A673 (cell line): ENCODE measurements around the gene CBX4. TPM values are rescaled to one million over a fixed set of nuclear protein-coding genes. Genes with fewer than 3 reads are reported as not detected.

Experiments
- BruUV-seq: library from RNA; stranded (reverse); fragments of 400-500 nt; replicated peaks from 2 replicates; lab custom pipeline; 2021; lab: Mats Ljungman, UMichigan
- CTCF ChIA-PET: fragments of 300-600 bp; sonication (Branson Sonifier 250); formaldehyde crosslinking; loops from one replicate; lab custom pipeline; 2022; ENCODE audit warnings: antibody characterized with exemption; lab: Charles Lee
- POLR2A ChIA-PET: fragments of 300-600 bp; sonication (Branson Sonifier 250); formaldehyde crosslinking; loops from one replicate; lab custom pipeline; 2022; ENCODE audit warnings: antibody characterized with exemption; ENCODE audit not compliant: low non-redundant PET; lab: Charles Lee
- DNase-seq: peaks from one replicate; pipeline ENCODE4 v3.0.0-alpha.2; 2015; ENCODE audit warnings: low spot score
- H3K27ac ChIP-seq: fragments of 200-600 bp; sonication (generic); 2 replicates; pipeline ENCODE4 v1.5.1; 2016; ENCODE audit warnings: mixed run types, low read depth, mild to moderate bottlenecking, mixed read lengths, antibody characterized with exemption, low read length; ENCODE audit not compliant: poor library complexity, severe bottlenecking
- H3K27me3 ChIP-seq: fragments of 200-600 bp; sonication (generic); replicated peaks from 2 replicates; pipeline ENCODE4 v1.6.1; 2017; ENCODE audit warnings: mixed run types, low read depth, mild to moderate bottlenecking, mixed read lengths, antibody characterized with exemption, low read length; ENCODE audit not compliant: insufficient read depth, poor library complexity
- H3K36me3 ChIP-seq: fragments of 200-600 bp; sonication (generic); 2 replicates; pipeline ENCODE4 v1.6.1; 2016; ENCODE audit warnings: mixed run types, mild to moderate bottlenecking, mixed read lengths, antibody characterized with exemption, low read length; ENCODE audit not compliant: insufficient read depth, poor library complexity, severe bottlenecking
- H3K4me1 ChIP-seq: fragments of 200-600 bp; sonication (generic); 2 replicates; pipeline ENCODE4 v1.6.1; 2017; ENCODE audit warnings: mixed run types, mild to moderate bottlenecking, mixed read lengths, antibody characterized with exemption, low read length; ENCODE audit not compliant: insufficient read depth, poor library complexity, severe bottlenecking
- H3K4me3 ChIP-seq: fragments of 200-600 bp; sonication (generic); 2 replicates; pipeline ENCODE4 v1.5.1; 2016; ENCODE audit warnings: low read depth, mixed run types, mild to moderate bottlenecking, mixed read lengths, low read length; ENCODE audit not compliant: poor library complexity, severe bottlenecking
- H3K9me3 ChIP-seq: fragments of 200-600 bp; sonication (generic); 2 replicates; pipeline ENCODE4 v1.6.1; 2016; ENCODE audit warnings: mixed run types, low read depth, mild to moderate bottlenecking, mixed read lengths, antibody characterized with exemption, low read length; ENCODE audit not compliant: poor library complexity, severe bottlenecking
- EZH2 ChIP-seq: fragments of 200-600 bp; sonication (generic); IDR thresholded peaks from 2 replicates; pipeline ENCODE4 v1.6.1; 2017; ENCODE audit warnings: borderline replicate concordance, low read depth, mild to moderate bottlenecking, mixed read lengths, antibody characterized with exemption, low read length; ENCODE audit not compliant: poor library complexity, severe bottlenecking
- intact Hi-C: fragments of 100-400 bp; cut with micrococcal nuclease; formaldehyde crosslinking; loops from one replicate; pipeline ENCODE4 v1.10.0; 2022; ENCODE audit not compliant: unreplicated experiment
- total RNA-seq: library from RNA; stranded (reverse); gene quantifications from 2 replicates; pipeline ENCODE4 v1.2.3, GENCODE V29; 2021
- TF ChIP-seq, protein P1 (sequence below): fragments of 300-800, 200-600 bp; sonication (generic); conservative IDR thresholded peaks from 2 replicates; pipeline ENCODE4 v1.5.1; 2017; ENCODE audit warnings: low read depth, mild to moderate bottlenecking, antibody characterized with exemption, low read length, moderate library complexity, mixed read lengths

The CBX4 gene
- total RNA-seq, 1 experiment from 2014 or later, result 42.6 TPM

- Histone ChIP-seq H3K27me3 (peaks cover 17% of the 10 kb centered on the region), H3K27ac (peak overlapping the region; percentile 87), H3K4me1 (peaks cover 69% of the 10 kb centered on the region), H3K36me3 (peaks cover 23% of the 10 kb centered on the region), H3K9me3 (no peaks in the 10 kb centered on the region), H3K4me3 (peak overlapping the region; percentile 59)
- CTCF ChIA-PET, result interaction anchor here (0.5 to 2.0 kb wide), 6 partner anchors 28 to 181 kb away, joined by 3 to 8 read pairs (median 4); partner anchors contain the start of gene CBX8
- intact Hi-C loops, result loop anchor here (5.0 to 10.0 kb wide), 2 partner anchors 44 to 92 kb away; no protein-coding TSS in a partner anchor
- POLR2A ChIA-PET, result interaction anchor here (0.6 to 0.7 kb wide), 2 partner anchors 12 to 13 kb away, joined by 3 read pairs; no protein-coding TSS in a partner anchor
- no peak for TF ChIP-seq EZH2
- TF ChIP-seq, protein P1, sequence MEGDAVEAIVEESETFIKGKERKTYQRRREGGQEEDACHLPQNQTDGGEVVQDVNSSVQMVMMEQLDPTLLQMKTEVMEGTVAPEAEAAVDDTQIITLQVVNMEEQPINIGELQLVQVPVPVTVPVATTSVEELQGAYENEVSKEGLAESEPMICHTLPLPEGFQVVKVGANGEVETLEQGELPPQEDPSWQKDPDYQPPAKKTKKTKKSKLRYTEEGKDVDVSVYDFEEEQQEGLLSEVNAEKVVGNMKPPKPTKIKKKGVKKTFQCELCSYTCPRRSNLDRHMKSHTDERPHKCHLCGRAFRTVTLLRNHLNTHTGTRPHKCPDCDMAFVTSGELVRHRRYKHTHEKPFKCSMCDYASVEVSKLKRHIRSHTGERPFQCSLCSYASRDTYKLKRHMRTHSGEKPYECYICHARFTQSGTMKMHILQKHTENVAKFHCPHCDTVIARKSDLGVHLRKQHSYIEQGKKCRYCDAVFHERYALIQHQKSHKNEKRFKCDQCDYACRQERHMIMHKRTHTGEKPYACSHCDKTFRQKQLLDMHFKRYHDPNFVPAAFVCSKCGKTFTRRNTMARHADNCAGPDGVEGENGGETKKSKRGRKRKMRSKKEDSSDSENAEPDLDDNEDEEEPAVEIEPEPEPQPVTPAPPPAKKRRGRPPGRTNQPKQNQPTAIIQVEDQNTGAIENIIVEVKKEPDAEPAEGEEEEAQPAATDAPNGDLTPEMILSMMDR, result no peak
- DNase-seq, result peak; percentile 78
- no TSS peak for BruUV-seq
Observed at GRCh38 chr17:79836510-79836971, 2.7 kb downstream of the CBX4 start.

- peaks cover 23% of the 10 kb centered on the region for H3K36me3 ChIP-seq
- CTCF ChIA-PET, result interaction anchor here (0.5 to 2.0 kb wide), 6 partner anchors 27 to 91 kb away, joined by 3 to 8 read pairs (median 6); partner anchors contain the start of gene CBX8
- no peak for TF ChIP-seq EZH2
- TF ChIP-seq, protein P1, result no peak
- no peaks in the 10 kb centered on the region for H3K9me3 ChIP-seq
- no TSS peak for BruUV-seq
- POLR2A ChIA-PET, result interaction anchor here (0.6 to 1.3 kb wide), 4 partner anchors 14 to 39 kb away, joined by 3 to 6 read pairs (median 3); partner anchors contain the start of gene CBX8
- peak; percentile 62 for DNase-seq
- intact Hi-C loops, result loop anchor here (5.0 to 10.0 kb wide), 2 partner anchors 44 to 91 kb away; no protein-coding TSS in a partner anchor
- H3K4me1 ChIP-seq, result peaks cover 74% of the 10 kb centered on the region
- H3K4me3 ChIP-seq, result peak overlapping the region; percentile 59
- peak overlapping the region; percentile 87 for H3K27ac ChIP-seq
- peaks cover 12% of the 10 kb centered on the region for H3K27me3 ChIP-seq
Observed at GRCh38 chr17:79835953-79836509, 3.2 kb downstream of the CBX4 start.

- Histone ChIP-seq H3K27me3 (peaks cover 6% of the 10 kb centered on the region), H3K4me3 (peak overlapping the region; percentile 59), H3K27ac (peak overlapping the region; percentile 87), H3K4me1 (peaks cover 75% of the 10 kb centered on the region), H3K9me3 (no peaks in the 10 kb centered on the region), H3K36me3 (peaks cover 23% of the 10 kb centered on the region)
- BruUV-seq, result no TSS peak
- intact Hi-C loops, result loop anchor here (5.0 to 10.0 kb wide), 2 partner anchors 43 to 91 kb away; no protein-coding TSS in a partner anchor
- DNase-seq, result no peak
- ChIA-PET CTCF (interaction anchor here (0.6 to 2.0 kb wide), 8 partner anchors 9 to 173 kb away, joined by 3 to 8 read pairs (median 4); partner anchors contain the start of gene CBX8), POLR2A (interaction anchor here (0.5 to 1.3 kb wide), 5 partner anchors 14 to 133 kb away, joined by 3 to 6 read pairs (median 3); partner anchors contain the start of gene CBX8)
- TF ChIP-seq, protein P1, result no peak
- no peak for TF ChIP-seq EZH2
Observed at GRCh38 chr17:79835470-79835899, 3.8 kb downstream of the CBX4 start.
